ENCODE measurements around the gene ENTREP1.

The ENTREP1 gene

DNA sequence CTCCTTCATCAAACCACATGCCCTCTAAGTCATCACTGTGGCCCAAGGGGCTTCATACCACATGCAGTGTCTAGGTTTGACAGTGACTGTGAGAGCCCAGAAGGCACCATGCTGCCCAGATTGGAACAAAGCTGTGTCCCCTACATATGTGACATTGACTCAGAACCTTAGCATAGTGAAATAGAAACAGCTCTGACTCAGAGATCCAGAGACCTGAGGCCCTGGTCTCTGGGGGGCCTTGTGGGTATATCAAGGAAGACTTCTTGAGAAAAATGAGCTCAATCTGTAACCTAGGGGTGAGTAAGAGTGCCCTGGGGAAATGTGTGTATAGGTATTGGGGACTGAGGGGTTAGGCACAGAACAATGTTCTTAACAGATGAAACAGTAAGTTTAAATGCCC lies 7.1 kb upstream of the ENTREP1 start:
- no peak for DNase-seq (ENCODE audit: extremely low spot score, insufficient read length, low read depth)
- FAIRE-seq = no peak

DNA sequence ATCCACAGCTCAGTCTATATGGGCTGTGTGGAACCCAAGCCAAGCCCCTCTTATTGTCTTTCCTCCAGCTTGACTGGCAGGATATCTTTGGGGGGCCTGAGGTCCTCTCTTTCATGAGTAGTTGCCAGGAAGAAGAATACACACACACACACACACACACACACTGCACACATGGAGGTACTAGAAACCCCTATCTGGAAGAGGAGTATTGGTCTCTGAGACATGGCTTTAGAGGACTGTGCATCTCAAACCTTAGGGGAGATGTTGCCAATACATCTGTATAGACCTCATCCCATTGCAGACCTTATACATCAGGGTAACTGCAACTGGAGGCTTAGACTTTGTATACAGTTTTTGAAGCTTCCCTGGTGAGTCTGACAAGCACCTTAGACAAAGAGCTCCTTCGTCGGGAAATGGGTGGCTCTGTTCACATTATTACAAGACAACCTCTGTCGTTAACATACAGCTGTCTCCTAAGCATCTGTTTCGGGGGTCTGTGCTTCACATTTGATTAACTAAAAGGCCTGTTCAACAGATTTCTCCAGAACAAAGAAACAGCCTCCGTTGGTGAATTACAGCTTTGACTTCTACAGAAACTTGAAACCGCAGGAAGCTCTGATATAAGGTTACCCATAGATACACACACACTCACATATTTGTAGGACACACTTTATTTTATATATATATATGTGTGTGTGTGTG lies 5.5 kb upstream of the ENTREP1 start:
- FAIRE-seq (no peak), DNase-seq (ENCODE audit: extremely low spot score, insufficient read length, low read depth) (no peak)

DNA sequence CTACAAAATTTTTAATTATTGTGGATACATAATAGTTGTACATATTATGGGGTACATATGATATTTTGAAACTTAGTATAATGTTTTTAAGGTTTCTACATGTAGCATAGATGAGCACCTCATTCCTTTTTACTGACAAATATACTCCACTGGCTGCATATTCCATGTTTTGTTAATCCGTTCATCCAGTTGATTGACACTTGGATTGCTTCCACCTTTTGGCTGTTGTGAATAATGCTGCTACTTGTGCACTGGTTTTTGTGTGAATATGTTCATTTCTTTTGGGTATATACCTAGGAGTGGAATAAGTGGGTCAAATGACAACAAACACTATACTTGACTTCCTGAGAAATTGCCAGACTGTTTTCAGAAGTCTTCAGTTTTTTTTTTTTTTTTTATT lies 2.8 kb upstream of the ENTREP1 start:
- FAIRE-seq = no peak
- no peak for DNase-seq (ENCODE audit: extremely low spot score, insufficient read length, low read depth)

DNA sequence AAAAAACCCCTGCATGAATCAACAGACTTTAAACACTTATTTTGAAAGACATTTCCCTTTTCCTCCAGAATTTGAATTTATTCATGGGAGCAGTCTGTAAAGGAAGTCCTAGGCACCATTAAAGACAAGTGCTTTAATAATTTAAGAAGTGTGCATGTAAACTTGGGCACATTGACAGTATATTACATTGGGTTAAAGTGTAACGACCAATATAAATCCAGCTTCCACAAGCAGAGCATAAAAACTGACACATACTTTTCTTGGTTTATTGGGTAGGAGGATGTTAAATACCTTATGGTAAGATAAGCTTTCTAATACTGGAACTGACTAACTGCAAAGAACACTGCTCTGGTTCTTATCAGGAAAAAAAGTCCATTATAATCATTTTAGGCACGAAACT lies 1.2 kb upstream of the ENTREP1 start:
- FAIRE-seq (no peak), DNase-seq (ENCODE audit: extremely low spot score, insufficient read length, low read depth) (no peak)

DNA sequence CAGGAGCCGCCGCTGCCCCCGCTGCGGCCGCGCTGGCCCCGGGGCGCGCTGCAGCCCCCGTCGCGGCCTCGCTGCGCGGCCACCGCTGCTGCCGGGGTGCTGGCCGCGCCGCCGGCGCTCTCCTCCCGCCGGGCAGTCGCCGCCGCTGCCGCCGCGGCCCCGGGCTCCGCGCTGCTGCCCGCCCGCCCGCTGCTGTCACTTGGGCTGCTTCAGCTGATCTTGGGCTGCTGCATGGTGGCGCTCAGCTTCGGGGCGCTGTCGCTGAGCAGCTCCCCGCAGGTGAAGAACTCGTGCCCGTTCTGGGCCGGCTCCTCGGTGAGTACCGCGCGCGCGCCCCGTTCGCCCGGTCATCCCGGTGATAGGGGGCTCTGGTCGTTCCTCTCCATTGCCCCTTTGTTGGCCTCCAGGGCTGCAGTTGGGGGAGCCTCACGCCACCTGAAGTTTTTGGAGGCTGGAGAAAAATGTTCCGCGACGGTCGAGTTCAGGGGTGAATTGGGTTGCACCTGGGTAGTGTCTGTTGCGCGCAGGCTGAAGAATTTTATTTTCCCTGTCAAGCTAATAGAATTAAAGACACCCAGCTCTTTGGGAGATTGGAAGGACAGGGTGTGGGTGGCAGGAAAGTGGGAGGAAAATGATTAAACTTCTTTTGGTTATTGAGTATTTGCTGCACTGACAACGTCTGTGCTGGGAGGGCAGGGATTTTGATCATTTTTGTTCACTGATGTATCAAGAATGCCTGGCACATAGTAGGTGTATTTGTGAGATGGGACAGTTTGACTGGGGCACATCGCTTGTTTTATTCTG lies 596 bp downstream of the ENTREP1 start:
- no peak for FAIRE-seq
- no peak for DNase-seq (ENCODE audit: extremely low spot score, insufficient read length, low read depth)

DNA sequence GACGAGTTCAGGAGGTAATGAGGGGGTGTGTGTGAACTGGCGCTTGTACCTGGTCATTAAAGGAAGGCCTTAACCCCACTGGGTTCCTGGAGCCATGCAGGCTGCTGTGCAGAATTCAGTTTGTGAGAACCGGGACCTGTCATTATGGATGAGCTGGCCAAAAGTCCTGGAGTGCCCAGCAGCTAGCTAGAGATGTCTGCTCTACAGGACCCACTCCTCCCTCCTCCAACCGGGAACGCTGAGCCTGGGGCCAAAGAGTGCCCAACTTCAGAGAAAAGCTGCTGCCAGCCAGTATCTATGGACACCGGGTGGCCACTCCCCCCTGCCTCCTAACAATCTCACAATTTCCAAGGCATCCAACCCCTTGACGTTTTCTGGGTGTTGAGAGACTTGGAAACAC lies 1.2 kb downstream of the ENTREP1 start:
- DNase-seq (ENCODE audit: extremely low spot score, insufficient read length, low read depth) (no peak), FAIRE-seq (no peak)

DNA sequence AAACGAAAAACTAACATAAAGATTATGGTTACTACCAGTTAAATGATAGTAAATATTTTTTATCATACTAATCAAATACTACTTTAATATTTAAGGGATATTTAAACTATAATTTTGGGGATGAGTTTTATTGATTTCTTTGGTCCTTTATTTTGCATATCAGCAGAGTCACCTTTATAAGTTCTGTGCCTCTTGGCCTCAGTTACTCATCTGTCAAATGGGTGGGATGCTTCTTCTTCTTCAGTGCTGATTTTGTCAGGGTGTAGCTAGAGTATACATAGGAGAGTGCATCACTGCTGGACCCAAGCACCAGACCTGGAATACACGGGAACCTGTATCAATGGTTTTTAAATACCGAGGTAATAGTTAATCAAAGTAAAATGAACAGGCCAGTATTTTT lies 5.6 kb downstream of the ENTREP1 start:
- no peak for FAIRE-seq
- no peak for DNase-seq (ENCODE audit: extremely low spot score, insufficient read length, low read depth)

DNA sequence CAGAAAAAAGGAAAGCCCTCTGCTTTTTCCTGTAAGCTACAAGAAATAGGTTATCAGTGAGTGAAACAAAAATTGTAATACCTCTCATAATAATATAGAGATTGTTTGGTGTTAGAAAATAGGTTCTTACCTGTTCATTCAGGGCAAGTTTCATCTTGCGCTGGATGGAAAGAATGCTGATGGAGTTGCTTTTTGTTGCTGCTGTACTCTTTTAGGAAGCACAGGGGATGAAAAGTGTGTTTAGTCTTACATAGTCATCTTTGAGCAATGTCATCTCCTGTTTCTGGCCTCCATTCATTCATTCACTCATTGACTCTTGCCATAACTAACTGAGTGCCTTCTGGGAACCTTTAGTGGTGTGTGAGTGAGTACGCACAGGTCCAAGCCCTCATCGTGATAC lies 6.4 kb downstream of the ENTREP1 start:
- DNase-seq (ENCODE audit: extremely low spot score, insufficient read length, low read depth) (no peak), FAIRE-seq (no peak)

DNA sequence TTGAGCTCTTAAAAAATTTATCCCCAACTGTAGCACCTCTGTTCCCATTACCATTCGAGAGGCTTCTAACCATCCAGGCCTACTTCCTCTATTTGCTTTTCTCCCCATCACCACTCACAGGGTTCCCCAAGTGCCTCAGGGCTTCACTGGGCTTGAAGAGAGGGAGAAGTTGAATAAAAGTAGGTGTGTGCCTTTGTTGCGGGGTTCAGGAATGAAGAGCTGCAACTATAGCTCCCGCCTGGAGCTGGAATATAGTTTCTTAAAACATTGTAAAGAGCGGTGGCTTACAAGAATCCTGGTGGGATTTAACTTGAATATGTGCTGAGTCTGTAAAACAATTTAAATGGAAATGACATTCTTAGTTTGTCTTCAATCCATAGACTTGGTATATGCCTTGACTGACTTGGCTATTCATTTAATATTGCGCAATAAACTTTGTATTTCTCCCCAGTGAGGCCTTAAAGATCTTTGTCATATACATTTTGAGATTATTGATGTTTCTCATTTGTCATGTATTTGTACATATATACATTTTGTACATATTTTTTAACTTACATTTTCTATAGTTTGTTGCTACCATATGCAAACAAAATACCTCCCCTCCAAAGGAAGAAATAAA lies 7.2 kb downstream of the ENTREP1 start:
- FAIRE-seq = no peak

DNA sequence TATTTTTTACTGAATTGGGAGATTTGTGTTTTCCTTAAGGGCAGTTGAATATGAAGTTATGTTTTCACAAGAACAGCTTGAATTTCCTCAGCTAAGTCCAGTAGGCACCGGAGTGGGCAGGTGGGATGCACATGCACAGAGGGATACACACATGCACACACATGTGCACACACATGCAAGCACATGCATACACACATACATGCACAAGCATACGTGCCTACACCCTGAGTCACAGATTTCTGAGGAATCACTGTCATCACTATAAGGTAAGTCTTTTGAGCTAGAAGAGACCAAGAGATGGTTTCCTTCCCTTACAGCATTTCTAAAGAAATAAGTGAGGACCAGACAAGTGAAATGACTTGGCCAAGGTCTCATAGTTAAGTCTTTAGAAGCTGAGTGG lies 8.7 kb downstream of the ENTREP1 start:
- DNase-seq (ENCODE audit: extremely low spot score, insufficient read length, low read depth) (no peak), FAIRE-seq (no peak)

More for the DNA sequence above, 7.2 kb downstream of the ENTREP1 start:
- DNase-seq (ENCODE audit: extremely low spot score, insufficient read length, low read depth) = no peak

DNA sequence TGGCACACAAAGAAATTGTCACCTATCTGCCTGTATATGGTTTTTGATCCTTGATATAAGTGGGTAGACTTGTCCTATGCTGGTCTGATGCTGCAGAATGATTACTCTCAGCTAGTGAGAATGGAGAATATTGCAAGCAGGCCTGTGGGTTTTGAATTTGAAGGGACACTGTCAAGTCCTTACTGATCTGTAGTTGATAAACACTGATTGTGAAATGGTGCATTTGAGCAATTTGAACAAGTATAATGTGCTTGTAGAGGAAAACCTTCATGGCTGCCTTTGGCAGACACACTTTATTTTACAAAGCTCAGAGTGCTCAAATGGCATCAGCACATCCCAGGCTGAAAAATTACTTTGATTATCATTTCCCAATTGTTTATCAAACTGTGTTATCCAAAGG lies 9.3 kb downstream of the ENTREP1 start:
- FAIRE-seq = no peak
- no peak for DNase-seq (ENCODE audit: extremely low spot score, insufficient read length, low read depth)

DNA sequence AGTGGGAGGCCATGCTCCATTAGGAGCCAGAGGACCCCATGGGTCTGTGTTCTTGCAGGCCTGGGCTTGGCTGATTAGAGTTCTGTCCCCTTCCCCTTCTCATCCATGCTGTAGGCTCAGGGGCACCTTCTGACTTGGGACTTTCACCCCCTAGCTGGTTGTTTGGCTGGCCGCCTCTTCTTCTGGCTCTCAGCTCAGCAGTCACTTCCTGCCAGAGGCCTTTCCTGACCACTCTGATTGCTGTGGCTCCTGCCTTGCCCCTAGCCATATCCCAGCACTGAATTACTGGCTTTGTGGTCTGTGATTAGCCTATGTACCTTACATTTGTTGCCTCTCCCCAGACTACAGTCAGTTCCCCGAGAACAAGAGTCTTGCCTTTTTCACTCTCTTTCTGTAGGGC lies 14.6 kb downstream of the ENTREP1 start:
- no peak for FAIRE-seq
- DNase-seq (ENCODE audit: extremely low spot score, insufficient read length, low read depth) = no peak

DNA sequence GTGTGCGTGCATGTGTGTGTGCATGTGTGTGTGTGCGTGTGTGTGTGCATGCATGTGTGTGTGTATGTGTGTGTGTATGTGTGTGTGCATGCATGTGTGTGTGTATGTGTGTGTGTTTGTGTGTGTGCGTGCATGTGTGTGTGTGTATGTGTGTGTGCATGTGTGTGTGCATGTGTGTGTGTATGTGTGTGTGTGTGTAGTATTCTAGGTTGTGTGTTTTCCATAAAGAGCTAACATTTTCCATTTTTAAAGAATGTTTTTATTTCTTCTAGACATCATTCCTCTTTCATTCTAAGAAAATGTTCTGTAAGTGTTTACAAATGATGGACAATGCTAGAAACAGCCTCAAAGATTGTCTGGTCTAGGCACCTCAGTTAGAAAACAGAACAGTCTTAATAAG lies 15.6 kb downstream of the ENTREP1 start:
- no peak for DNase-seq (ENCODE audit: extremely low spot score, insufficient read length, low read depth)
- no peak for FAIRE-seq

DNA sequence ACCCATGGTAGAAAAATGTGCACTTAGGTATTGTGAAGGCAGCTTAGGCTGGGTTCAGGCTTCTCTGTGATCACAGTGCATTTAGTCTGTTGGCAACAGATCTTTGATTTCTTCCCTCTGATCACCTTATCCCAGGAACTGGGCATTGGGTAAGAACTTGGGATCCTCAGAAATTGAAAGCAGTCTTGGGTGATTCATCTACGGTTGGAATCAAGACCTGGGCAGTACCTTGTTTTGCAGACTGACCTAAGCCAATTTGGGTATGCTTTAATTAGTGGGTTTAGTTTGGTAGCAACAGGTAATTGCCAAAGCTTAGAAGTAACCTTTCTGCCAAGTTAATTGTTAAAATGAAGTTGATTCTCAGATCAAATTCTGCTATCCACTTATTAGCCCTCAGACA lies 17.8 kb downstream of the ENTREP1 start:
- FAIRE-seq = no peak
- DNase-seq (ENCODE audit: extremely low spot score, insufficient read length, low read depth) = no peak

DNA sequence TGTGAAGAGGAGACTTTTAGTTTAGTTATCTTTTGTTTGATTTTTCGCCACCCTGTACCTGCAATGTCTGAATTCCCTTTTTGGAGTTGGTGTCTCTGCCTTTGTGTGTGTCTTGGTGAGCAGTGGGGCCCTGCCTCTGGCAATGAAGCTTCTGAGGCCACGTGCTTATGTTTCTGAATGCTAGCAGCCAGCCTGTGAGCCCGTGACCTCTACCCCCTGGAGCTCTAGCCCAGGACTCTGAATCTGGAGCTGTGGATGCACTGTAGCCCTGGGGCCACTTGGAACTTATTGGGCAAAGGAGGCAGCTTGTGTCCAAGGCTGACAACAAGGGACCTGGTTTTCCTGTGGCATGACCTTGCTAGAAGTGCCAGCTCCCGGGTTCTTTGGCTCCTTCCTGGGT lies 19.4 kb downstream of the ENTREP1 start:
- FAIRE-seq (no peak), DNase-seq (ENCODE audit: extremely low spot score, insufficient read length, low read depth) (no peak)

DNA sequence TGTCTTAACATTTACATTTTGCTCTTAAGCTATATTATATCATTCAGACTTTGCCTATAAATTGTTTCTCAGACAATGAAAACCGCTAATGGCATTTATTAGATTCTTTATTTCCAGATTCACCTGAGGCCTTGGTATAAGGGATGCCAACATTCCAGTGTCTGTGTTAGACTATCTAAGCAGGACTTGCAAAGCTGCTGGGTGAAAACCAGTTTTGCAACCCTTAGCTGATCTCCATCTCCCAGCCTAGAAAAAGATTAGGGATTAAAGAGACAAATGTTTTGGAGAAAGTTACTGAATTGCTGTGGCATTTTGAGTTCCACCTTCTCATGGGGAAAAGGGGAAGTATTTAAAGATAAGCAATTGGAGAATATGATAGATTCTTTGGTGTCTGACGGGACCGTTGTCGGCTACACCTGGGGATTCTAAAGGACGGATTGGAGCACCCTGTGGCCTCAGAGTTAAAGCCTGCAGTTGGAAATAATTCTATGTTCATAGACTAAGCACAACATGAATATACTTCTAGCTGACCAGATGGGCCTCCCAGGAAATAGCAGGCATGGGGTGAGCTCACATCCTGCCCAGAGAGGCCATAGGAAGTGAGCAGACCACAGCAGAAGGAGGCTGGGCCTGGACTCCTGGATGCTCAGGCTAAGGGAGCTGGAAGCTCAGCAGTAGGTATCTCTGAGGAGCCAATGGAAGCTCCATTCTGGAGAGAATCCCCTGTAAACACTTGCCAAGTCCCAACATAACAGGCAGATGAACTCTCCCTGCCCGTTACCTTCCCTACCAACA lies 21.8 kb downstream of the ENTREP1 start:
- FAIRE-seq = no peak
- no peak for DNase-seq (ENCODE audit: extremely low spot score, insufficient read length, low read depth)

DNA sequence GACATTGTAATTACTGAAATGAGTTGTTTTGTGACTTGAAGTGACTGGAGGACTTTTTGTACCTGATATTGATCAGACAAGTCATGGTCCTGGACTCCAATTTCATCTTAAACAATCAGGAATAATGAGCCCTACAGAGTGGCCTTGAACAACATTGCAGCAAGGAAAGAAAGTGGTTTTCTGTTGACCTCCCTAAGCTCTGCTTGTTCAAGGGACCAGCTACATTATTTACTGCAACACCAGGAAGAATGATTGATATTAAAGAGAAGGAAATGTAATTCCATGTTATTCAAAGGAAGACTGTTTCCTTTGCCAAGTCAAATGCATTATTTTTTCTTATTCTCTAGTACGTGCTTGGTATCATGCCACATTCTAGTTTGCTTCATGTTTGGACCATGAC lies 22.6 kb downstream of the ENTREP1 start:
- DNase-seq (ENCODE audit: extremely low spot score, insufficient read length, low read depth) (no peak), FAIRE-seq (no peak)

DNA sequence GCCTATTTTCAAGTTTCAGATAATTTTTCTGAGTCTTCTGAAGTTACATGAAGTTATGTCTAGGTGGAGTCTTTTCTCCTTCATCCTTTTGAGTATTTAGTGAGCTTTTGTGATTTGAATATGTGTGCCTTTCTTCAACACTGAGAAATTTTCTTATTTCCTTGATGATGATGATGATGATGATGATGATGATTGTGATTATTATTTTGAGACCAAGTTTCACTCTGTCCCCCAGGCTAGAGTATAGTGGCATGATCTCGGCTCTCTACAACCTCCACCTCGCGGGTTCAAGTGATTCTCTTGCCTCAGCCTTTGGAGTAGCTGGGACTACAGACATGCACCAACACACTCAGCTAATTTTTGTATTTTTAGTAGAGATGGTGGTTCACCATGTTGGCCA lies 26.2 kb downstream of the ENTREP1 start:
- DNase-seq (ENCODE audit: extremely low spot score, insufficient read length, low read depth) (no peak), FAIRE-seq (no peak)

DNA sequence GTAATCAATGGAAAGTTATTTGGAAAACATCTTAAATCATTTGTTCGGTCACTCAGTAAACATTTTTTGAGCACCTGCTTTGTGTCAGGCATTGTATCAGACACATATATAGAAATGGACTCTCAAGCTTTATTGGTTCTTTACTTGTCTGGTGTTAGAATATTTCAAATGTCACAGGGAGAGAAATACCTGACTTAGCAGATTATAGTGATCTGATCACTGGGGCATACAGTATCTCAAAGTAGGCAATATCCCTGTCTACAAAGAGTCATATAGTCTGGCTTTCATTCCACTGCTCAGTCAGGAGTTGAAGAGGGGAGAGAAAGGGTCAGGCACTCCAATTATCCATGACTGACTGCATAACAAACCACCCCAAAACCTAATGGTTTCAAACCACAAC lies 30.2 kb downstream of the ENTREP1 start:
- DNase-seq (ENCODE audit: extremely low spot score, insufficient read length, low read depth) (no peak), FAIRE-seq (no peak)

DNA sequence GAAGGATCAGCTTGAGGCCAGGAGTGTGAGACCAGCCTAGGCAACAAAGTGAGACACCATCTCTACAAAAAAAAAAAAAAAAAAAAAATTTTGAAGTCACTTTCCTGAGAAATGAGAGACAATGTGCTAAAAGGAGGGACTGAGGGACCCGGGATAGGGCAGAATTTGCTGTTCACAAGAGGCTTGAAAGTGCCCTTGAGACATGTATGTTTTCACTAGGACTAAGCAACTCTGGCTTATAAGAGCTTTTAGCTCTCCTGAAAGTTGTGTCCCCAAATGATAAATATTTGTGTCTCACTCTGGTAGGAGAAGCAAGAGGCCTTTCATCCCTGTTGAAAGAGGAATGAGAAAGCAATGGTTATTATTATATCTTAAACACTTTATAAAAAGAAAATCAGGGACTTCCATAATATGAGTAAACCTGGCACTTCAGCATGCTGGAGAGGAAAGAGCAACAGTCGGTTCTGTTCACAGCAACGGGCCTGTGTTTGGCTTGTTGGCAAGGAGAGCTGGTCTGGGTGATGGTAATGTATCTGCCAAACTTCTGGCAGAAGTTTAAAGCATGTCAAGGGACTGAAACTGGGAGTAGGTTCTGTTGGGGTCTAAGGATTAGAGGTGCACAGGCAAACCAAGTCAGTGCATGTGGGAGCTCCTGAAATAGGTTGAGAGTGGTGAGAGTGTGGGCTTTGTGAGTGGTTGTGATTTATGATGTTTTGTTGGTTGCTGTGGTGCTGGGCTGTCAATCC lies 32.2 kb downstream of the ENTREP1 start:
- DNase-seq (ENCODE audit: extremely low spot score, insufficient read length, low read depth) (no peak), FAIRE-seq (no peak)
